HG03060 (cell line): ENCODE measurements around the gene CHSY1.

Source experiments
- ATAC-seq: cut with Tn5 transposase; IDR thresholded peaks from one replicate; pipeline ENCODE4 v1.9.1; 2021; ENCODE audit warnings: low read depth, moderate number of reproducible peaks; ENCODE audit not compliant: unreplicated experiment

Gene CHSY1

DNA sequence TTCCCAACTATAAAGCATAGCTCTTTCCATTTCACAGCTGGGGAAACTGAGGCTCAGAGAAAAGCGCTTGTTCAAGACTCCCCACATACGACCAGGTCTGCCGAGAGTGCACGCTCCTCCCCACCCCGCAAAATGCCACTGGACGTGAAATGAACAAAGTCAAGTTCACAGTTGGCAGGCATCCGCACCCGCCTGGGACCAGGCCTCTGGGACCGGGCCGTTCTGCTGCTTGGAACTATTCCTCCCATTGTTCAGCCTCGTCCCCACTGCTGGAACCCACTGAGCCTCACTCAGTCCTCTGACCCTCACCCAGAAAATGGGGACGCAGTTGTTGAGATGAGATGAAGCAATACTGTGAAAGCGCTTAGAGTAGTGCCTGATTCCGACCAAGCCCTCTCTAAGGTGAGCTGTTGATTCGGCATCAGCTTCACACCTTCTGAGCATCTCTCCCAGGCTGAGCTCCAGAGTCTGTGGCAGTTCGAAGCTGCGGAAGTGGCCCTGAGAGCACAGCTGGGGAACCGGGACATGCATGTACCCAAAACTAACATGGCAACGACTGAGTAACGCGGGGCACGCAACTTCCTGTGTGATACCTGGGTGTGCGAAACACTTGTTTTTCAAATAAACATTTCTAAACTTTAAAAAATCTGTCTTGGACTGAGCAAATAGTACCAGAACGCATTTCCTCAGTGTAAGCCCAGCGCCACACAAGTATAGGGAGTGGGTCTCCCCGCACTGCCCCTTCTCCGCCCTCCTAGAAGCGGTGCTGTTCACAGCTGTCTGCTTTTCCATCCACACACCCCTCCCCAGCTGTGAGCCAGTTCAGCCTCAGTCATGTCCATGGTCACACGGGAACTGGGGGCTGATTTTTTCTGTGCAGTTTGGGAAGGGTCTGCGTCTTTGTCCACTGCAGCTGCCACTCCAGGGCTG, 93.4 kb downstream of the CHSY1 start:
- no peak for ATAC-seq

DNA sequence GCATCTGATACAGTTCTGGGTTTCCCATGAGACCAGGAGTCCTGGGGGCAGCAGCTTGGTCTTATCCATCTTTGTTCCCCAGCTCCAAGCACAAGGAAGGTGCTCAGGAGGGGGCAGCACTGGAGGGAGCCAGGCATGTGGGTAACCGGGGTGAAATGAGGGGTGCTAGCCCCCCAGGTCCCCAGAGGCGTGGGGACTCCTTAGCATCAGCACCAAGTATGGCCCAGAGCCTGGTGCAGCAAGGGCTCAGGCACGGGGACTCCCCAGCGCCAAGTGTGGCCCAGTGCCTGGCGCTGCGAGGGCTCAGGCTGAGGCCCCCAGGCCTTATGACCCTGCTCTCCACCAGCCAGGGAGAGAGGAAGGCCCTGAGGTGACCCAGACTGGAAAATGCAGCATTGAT, 94.1 kb downstream of the CHSY1 start:
- no peak for ATAC-seq

DNA sequence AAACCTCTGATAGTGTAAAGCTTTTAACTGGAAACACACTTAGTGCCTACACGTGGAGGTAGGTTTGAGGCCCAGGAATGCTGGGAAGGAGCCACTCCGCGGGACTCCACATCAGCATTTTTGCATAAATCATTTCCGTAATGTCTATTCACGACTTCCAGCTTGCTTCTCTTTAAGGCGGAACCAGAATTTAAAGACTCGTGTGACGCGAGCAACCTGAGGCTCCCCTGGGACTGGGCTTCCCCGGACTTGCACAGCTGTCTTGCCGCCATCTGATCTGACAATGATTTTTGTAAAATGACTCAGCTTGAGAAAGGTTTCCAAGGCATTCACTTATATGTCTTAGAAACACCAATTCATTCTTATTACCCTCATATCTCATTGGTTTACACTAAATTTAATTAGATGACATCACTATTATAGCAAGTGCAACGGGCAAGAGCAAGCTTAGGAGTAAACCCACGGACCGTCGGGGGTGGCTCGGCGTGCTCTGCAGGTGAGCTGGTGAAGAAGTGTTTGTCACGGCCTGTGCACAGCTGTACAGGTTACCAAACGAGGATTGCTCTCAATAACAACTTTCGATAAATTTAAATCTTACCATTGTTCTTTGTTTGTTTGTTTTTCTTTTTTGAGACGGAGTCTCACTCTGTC, 95.2 kb downstream of the CHSY1 start:
- peak; percentile 94 for ATAC-seq

DNA sequence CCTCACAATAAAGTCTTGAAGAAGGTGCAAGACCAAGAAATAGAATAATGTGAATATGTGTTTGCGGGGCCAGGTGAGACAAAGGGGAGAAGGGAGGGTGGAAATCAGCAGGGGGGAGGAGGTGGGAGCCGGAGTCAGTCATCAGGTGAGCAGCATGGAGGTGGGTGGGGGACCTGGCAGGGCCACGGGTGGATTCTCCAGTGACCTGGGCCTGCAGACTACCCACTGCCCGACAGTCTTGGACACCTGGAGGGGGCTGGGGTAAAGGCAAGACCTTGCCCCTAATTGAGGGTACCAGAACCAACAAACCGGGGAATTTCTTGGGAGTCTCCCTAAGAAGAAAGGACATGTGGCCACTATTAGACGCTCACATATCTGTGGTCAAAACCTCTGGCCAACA, 95.8 kb downstream of the CHSY1 start:
- no peak for ATAC-seq

DNA sequence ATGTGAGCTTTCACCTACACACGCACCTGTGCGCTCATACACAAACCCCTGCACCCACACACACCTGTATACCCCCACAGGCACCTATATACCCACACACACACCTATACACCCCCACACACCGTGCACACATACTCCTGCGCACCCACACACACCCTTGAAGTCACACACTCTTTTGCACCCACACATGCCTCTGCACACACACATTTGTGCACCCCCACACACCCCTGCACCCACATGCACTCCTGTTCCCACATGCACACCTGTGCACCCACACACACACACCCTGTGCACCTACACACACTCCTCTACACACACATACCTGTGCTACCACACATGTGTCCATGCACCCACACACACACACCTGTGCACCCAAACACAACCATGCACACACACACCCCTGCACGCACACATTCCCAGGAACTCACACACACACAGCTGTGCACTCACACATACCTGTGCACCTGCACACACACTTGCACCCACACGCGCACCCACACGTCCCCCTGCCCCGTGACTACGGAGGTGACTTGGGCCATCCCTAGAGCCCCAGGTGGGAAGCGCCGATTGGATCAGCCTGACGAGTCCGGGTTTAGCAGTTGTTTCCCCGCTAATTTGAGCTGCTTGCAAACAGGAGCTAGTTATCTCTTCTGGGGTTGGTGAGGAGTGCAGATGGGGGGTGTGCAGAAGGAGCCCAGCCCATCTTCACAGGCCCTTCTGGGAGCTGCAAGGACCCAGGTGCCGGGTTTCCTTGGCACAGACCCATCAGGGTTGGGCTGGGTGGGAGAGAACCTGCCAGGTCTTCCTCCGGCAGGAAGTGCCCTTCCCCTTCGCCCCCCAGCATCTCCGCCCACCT, 97.8 kb downstream of the CHSY1 start:
- no peak for ATAC-seq

GRCh38 chr15:101152914-101153313, 98.9 kb downstream of the CHSY1 start:
- ATAC-seq, result no peak

GRCh38 chr15:101151288-101151687, 100.6 kb downstream of the CHSY1 start:
- ATAC-seq, result no peak

DNA sequence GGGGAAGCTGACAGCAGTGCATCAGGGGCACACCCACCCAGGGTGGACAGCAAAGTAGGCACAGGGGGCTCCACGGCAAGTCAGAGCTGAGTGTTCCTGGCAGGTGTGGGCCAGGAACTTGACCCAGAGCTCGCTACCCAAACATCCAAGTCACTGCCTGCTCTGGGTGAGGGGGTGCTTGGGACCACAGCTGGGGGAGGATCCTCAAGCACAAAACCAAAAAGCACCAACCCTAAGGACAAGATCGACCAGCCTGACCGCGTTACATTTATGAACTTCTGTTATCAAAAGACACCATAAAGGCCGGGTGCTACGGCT, 101.2 kb downstream of the CHSY1 start:
- no peak for ATAC-seq

DNA sequence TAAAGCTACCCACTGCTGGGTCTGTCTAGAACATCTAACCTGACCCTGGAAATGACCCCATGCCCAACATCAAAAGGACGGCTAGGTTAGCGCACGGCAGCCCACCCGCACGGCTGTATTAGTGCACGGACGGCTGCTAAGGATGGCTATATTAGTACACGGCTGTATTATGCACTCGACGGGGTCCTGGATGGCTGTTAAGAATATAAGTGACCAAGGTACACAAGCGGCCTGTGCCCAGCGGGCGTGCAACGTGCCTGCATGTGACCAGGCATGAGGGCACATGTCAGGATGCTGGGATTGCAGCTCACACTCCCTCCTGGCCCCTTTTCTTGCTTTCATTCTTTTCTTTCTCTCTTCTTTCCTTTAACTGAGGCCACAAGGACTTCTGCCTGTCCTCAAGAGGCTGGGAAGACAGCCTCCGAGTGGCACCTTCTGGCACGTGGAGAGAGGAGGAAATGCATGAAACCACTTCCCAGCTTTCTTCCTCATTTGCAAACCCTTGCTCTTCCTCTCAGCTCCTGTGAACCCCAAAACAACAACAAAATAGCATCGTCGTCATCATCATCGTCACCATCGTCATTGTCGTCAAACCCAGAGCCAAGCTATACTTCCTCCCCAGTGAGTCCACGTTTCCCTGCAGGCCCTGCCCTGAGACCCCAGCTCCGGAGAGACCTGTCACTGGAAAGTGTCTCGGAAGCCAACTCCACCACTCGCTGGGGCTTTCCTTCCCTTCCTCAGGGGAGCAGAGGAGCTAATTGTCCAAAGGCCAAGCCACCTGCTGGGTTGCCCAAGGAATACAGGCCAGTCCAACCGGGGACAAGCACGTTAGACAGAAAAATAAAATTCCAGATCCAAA, 101.8 kb downstream of the CHSY1 start:
- no peak for ATAC-seq

GRCh38 chr15:101148881-101149664, 102.8 kb downstream of the CHSY1 start:
- no peak for ATAC-seq

- no peak for ATAC-seq
Measured at GRCh38 chr15:101148166-101148880, 103.5 kb downstream of the CHSY1 start.

- ATAC-seq, result no peak
Measured at GRCh38 chr15:101147181-101147580, 104.7 kb downstream of the CHSY1 start.

- ATAC-seq, result no peak
Measured at GRCh38 chr15:101146118-101146702, 105.6 kb downstream of the CHSY1 start.

DNA sequence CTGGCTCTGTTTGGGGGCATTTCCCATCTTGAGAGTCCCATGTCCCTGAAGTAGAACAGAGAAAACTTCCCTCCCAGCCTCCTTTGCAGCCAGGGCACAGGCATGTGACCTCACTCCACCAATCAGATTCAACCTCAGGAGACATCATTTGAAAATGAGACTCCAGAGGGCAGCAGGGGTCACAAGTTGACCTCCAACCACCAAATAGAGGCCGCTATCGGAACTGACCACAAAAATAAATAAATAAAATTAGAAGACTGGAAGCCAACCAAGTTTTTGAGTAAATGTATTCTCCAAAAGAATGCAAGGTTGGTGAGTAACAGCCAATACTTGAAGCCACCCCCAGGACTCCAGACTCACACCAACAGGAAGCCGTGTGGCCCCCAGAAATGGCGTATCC, 106.5 kb downstream of the CHSY1 start:
- ATAC-seq, result no peak

- no peak for ATAC-seq
Measured at GRCh38 chr15:101143321-101143720, 108.5 kb downstream of the CHSY1 start.

- ATAC-seq, result no peak
Measured at GRCh38 chr15:101142711-101143110, 109.1 kb downstream of the CHSY1 start.

DNA sequence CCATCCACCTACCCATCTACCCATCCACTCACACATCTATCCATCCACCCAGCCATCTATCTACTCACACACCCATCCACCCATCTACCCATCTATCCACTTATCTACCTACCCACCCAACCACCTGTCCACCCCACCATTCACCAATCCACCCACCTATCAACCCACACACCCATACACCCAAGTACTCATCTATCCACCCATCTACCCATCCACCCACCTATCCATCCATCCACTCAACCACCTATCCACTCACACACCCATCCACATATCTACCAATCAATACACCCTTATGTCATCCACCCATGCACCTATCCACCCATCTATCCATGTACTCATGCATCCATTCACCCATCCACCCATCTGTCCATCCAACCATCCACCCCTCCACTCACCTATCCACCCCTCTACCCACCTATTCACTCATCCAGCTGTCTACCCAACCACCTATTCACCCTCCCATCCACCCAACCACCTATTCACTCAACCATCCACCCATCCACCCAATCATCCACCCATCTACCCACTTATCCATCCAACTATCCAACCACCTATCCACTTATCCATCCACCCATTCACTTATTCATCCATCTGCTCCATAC, 109.8 kb downstream of the CHSY1 start:
- ATAC-seq, result no peak

DNA sequence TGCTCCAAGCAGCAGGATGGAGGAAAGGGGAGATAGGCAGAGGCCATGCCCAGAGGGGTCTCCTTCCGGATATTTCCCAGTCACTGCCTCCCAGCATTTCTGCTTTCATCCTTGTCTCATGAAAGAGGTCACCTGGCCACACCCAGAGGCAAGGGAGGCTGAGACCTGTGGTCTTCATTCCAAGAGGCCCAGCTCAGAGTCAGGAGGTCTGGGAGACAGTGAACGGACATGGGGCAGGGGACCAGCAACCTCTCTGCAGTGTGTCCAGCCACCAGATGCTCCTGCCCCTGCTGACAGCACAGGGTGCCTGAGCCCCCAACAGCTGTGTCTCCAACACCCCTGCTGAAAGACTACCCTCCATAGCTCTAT, 111.2 kb downstream of the CHSY1 start:
- no peak for ATAC-seq
